HG03575 (cell line): ENCODE data around the gene PPP1R12B.
"Not testable (repeated sequence)": the region's sequence is repeated elsewhere in the genome, so short reads cannot be mapped to it uniquely, and the experiment has no call there.

ENCODE experiments used
- ATAC-seq: cut with Tn5 transposase; IDR thresholded peaks from one replicate; pipeline ENCODE4 v1.9.1; 2021; ENCODE audit not compliant: unreplicated experiment, insufficient number of reproducible peaks, low FRiP score; ENCODE audit errors: extremely low read depth

PPP1R12B gene

DNA sequence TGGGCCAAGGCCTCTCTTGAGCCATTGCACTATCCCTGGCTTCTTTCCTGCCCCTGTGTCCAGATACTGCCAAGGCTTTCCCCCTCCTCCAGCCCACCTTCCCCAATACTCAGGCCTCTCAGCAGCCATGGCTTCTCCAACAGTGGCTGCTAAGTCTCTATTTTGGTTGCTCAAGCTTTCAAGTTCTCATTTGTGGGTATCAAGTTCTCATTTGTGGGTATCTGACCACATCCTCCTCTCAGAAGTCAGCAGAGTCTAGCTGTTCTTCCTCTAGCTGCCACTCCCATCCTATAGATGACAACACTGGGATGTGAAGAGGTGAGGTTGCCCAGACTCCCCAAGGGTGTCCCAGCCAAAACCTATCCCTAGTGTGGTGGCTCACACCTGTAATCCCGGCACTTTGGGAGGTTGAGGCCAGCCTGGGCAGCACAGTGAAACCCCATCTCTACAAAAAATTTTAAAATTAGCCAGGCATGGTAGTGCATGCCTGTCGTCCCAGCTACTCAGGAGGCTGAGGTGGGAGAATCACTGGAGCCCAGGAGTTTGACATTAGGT lies 280.8 kb downstream of the PPP1R12B start:
- not testable (repeated sequence) for ATAC-seq

DNA sequence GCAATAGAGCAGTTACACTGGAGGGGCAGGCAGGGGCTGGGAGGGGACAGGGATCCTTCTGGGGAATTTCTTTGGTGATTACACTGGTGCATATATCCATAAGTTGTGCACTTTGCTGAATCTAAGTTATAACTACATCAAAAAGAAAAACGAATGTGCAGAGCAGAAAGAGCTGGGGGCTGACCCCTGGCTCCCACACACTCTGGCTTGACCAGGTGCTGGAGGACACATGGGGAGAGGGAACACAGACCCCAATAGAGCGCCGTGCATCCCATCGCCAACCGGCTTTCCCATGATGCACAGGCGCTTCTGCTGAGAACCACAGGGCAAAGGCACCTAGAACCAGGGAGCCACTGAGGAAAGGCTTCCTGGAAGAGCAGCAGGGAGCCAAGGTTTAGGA lies 281.6 kb downstream of the PPP1R12B start:
- not testable (repeated sequence) for ATAC-seq

DNA sequence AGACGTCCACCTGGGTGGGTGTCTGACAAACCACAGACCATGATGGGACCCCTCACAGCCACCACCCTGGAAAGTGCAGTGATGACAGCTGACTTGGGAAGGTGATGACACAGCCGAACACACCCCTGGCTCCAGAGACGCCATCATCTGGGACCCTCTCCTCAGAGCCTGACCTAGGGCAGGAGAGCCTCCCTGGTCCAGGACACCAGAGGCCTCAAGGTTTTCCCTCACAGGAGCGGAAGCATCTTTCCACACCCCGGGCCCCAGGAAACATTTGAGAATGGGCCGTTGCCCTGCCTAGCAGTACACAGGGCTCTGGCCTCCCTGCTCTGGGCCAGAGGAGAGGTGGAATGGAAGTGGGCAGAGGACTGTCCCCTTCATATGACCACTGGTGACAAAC lies 282.0 kb downstream of the PPP1R12B start:
- ATAC-seq = no peak

DNA sequence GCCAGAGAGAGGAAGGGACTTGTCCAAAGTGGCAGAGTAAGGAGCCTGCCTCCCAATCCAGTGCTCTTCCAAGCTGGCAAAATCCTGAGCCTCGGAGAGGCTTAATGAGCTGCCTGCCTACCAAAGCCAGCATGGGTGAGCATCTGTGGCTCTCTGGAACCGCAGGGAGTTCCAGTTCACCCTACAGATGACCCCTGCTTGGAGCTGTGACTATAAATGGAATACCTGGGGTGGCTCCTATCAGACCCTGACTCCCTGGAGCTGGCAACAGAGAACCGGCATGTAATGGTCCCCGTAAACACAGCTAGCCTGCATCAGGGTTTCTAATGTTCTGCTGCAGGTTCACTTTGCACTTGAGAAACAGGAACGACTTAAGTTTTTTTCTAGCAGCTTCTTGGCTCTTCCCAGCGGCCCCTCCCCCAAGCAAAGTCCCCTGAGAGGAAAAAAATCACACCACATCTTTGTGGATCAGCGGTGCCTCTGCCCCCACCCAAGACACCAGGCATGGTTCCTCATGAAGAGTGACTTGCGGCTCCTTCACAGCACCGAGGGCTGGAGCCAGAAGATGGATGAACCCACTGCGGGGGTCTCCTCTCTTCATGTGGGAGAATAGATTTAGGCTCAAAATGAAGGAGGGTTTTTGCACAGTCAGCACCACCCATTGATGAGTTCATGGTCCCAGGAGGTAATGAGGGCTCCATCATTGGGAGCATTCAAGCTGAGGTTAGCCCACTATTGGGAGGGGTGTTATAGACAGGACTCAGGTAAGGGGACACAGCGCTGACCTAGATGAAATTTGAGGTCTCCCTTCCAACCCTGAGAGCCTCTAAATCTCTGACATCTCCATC lies 282.8 kb downstream of the PPP1R12B start:
- no peak for ATAC-seq

DNA sequence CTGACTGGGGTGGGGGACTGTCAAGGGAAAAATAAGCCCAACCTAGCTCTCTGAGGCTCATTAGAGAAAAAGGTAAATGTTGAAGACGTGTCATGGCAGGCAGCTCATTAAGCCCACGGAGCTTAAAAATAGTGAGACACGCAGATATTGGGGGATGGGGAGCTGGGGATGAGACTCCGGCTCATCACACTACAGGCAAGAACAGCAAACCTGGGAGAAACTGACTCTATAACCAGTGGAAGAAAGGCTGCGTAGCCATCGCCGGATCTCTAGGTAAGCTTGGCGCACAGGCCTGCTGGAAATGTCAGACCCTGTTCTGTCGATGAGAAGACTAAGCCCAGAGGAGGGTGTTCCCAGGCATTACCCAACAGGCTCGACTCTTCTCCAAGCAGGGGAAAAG lies 283.7 kb downstream of the PPP1R12B start:
- ATAC-seq = no peak

DNA sequence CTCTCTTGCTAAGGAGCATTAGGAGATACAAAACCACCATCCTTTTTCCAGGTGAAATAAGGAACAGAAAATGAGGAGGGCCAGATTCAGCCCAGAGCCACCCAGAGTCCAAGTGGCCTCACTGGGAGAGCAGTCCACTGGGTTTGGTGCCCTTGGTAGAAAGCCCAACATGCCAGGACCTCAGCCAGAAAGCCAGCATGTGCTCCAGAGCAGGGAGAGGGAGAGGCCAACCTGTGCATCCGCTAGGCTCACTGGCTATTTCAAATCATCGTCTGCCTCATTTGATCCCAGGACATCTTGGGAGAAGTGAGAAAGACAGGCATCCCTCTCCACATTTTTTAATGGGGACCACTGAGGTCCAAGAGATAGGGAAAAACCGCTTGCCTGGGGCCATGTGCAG lies 287.7 kb downstream of the PPP1R12B start:
- not testable (repeated sequence) for ATAC-seq

DNA sequence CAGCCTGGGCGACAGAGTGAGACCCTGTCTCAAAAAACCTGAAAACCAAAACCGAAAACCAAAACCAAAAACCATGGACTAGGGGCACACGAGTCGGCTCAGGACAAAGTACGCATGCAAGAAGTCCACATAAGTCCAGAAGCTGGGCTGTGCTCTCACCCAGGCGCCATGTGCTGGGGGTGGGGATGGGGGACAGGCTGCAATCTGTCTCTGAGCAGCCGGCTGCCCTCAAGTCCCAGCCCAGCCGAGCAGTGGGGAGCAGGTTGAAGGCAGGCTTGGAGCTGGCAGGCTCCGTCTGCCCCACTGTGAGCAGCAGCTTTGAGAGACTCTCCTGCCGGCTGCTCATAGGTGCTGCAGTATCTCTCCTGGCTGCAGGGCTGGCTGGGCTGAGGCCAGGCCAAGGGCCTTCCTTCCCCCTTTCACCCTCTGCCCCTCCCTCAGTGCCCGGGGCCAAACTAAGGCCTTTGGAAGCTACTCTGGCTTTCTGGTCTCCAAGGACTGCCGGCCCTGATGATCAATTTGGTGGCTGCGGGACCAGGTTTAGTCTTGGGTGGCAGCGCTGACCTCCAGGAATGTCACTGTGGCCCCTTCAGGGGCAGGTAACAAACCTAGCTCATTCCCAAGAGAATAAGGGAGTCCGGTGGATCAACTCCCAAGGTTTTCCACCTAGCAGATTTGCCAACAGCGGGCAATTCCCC lies 289.0 kb downstream of the PPP1R12B start:
- ATAC-seq = not testable (repeated sequence)

DNA sequence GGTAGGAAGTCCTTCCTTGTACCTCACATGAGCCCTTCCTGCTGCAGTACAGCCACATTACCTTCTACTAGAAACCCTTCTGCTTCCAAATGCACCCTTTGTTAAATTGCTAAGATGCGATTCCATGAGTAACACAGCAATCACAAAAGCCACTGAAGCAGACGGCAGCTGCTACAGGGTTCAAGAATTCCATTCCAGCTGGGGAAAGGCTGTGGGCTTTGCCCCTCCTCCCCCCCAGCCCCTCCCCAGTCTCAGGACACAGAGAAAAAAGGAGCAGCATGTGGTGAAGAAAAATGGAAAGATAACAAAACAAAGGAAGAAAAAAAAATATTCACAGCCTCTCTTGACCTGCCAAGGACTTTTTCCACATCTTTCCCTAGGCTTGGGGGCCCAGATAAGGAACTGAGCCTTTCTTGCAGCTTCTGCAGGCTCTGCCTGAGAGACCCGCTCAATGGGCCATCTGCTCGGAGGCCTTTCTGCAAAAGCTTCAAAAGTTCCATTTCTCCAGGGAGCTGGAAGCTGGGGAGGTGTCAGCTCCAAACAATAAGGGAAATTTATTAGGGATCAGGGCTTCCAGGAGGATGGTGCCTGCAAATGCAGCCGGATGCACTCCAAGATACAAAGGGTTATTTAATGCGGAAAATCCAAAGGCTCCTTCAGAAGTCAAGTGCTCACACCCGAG lies 289.7 kb downstream of the PPP1R12B start:
- no peak for ATAC-seq

DNA sequence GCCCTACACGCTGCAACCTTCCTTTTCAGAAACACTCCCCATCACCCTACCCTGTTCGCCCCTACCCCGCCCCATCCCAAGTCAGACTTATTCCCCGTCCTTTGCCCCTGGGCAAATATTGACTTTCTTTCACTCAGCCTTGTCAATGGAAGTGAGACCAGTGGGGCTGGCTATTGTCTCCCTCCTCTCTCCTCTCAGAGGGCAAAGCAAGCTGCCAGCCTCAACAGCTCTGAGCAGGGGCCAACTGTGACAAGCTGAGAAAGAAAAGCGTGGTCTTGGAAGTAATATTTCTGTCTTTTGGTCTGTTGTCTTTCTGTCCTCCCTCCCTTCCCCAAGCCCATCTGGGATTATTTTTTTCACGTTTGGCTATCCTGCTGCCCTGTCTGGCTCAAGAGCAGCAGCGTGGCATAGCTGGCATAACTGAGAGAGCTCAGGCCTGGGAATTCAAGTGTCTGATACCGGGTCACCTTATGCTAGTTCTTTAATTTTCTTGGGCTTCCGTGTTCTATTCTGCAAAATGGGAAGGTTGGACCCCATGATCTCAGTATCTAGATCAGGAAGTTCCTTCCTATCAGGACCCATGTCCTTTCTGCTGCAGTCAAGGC lies 290.3 kb downstream of the PPP1R12B start:
- not testable (repeated sequence) for ATAC-seq

DNA sequence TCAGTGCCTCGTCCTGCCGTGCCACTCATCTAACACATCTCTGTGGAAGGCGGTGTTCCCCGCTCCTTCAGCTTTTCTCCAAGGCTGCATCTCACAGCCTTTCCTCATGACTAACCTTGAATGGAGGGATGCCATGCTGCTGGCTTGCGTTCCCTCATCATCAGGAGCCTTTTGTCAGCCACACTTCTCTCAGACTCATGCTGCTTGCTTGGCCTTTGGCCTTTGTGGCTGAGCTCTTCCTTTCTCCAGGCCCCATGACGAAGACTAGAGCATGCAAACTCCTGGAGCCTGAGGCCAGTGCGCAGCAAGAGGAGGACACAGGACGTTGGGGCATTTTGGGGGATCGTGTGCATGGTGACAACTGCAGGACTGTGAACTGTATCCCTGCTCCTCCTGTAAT lies 291.0 kb downstream of the PPP1R12B start:
- no peak for ATAC-seq

DNA sequence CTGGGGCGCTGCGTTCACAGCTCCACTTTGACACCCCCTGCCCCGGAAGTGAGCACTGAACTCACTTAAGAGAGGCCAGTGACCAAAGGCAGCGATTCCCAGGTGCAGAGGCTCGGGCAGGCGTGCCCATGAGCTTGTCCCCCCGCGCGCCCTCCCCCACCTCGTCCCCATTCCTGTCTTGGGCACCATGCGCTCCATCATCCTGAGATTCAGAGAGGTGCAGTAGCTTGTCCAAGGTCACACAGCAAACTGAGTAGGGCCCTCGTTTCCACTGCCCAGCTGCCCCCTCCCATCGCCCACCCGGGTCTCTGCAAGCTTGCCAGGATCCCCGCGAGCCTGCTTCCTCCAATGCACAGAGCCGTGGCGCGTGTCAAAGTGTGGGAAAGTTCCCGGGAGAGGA lies 293.7 kb downstream of the PPP1R12B start:
- ATAC-seq = no peak
